ENCODE results near the gene WASF2.

DNA sequence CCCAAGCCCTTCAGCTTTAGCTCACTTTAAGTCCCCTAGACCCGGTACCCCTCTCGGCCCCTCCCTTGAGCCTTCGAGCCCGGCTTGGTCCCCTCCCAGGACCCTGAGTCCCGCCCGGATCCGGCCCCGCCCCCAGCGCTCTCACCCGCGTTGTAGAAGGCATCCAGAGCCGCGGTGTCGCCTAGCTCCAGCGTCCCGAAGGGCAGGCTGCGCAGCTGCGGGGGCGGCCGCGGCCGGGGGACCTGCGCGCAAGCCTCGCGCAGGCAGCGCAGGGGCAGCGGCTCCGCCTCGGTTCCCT is 123.9 kb downstream of the WASF2 start:
- TF ChIP-seq EZH2 (IDR thresholded peaks at IDR 0.05): no peak
- TF ChIP-seq, protein P1, sequence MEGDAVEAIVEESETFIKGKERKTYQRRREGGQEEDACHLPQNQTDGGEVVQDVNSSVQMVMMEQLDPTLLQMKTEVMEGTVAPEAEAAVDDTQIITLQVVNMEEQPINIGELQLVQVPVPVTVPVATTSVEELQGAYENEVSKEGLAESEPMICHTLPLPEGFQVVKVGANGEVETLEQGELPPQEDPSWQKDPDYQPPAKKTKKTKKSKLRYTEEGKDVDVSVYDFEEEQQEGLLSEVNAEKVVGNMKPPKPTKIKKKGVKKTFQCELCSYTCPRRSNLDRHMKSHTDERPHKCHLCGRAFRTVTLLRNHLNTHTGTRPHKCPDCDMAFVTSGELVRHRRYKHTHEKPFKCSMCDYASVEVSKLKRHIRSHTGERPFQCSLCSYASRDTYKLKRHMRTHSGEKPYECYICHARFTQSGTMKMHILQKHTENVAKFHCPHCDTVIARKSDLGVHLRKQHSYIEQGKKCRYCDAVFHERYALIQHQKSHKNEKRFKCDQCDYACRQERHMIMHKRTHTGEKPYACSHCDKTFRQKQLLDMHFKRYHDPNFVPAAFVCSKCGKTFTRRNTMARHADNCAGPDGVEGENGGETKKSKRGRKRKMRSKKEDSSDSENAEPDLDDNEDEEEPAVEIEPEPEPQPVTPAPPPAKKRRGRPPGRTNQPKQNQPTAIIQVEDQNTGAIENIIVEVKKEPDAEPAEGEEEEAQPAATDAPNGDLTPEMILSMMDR (IDR thresholded peaks at IDR 0.05): no peak
- TF ChIP-seq EZH2phosphoT487 (IDR thresholded peaks at IDR 0.05): no peak

Data from neural progenitor cell (in vitro differentiated cells).